ENCODE results near the gene PRR33.

The PRR33 gene

DNA sequence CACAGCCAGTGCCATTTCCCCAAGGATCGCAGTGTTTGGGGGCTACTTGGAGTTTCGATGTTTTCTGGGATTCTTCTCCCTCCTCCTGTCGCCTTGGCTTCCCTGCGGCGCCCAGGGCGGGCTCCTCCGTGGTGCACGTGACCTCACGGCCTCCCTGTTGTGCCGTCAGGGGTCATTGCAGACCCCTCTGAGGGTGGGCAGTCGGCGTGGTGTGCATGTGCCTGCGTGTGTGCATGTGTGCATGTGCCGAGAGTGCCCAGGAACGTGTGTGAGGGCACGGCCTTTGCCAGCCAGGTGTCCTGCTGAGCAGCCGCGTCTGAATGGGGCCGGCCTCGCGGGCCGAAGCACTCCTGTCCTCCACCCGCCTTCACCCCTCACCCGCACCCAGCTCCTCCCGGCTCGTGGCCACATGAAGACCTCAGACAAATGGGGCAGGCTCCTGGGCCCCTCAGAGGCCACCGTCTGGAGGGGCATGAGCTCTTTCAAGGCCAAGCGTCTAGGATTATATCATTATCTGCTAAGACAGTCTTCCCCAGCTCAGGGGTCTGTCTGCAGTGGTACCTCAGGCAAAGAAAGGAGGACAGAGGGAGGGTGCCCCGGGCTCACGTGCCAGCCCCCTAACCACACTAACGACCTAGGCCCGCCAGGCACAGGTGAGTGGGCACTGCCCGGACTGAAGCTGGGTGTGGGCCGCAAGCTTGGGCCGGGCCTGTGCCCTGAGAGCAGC lies 46.1 kb upstream of the PRR33 start:
- no peak for DNase-seq
- no peak overlapping the region for H3K14ac ChIP-seq (ENCODE audit: low read length in 2 of 2)
- H3K9me3 ChIP-seq (ENCODE audit: control insufficient read depth, low read length), result no peaks in the 10 kb centered on the region
- H2BK12ac ChIP-seq (ENCODE audit: low read length in 2 of 2), result no peak overlapping the region
- no peak overlapping the region for H3K4ac ChIP-seq (ENCODE audit: low read depth in 1 of 2, low read length in 2 of 2)
- WGBS, result 81% methylated on average over 35 of the region's 35 CpGs
- H3K9ac ChIP-seq (ENCODE audit: low read length), result no peak overlapping the region
- no peak overlapping the region for H3K27ac ChIP-seq (ENCODE audit: low read length, poor library complexity, severe bottlenecking)
- H2BK5ac ChIP-seq (ENCODE audit: low read depth, low read length, poor library complexity, severe bottlenecking), result no peak overlapping the region
- no peak overlapping the region for H4K91ac ChIP-seq (ENCODE audit: low read length)
- no peak overlapping the region for H3K4me3 ChIP-seq (ENCODE audit: insufficient read depth in 1 of 2, low read depth in 1 of 2, low read length in 2 of 2)
- no peaks in the 10 kb centered on the region for H3K36me3 ChIP-seq (ENCODE audit: control insufficient read depth in 1 of 2, insufficient read depth in 2 of 2, low read depth in 1 of 2, low read length in 2 of 2)
- H2BK15ac ChIP-seq (ENCODE audit: low read depth, poor library complexity, severe bottlenecking), result no peak overlapping the region
- no peak overlapping the region for H4K8ac ChIP-seq (ENCODE audit: low read length)
- no peak overlapping the region for H3K4me2 ChIP-seq (ENCODE audit: low read length, poor library complexity, severe bottlenecking)
- no peaks in the 10 kb centered on the region for H3K4me1 ChIP-seq (ENCODE audit: control insufficient read depth, insufficient read depth, low read depth, low read length)
- H2AK5ac ChIP-seq (ENCODE audit: low read length, severe bottlenecking), result no peak overlapping the region
- no peak overlapping the region for H3K18ac ChIP-seq (ENCODE audit: low read depth in 1 of 2, low read length in 2 of 2)
- H3K79me1 ChIP-seq (replicated peaks; ENCODE audit: low read length, poor library complexity, severe bottlenecking), result no peaks in the 10 kb centered on the region
- H3K27me3 ChIP-seq (ENCODE audit: control insufficient read depth in 1 of 2, insufficient read depth in 1 of 2, low read length in 2 of 2), result peaks cover 5 to 14% of the 10 kb centered on the region in 2 experiments
- H2BK120ac ChIP-seq (ENCODE audit: low read depth, low read length), result no peak overlapping the region
- no peak overlapping the region for H2AFZ ChIP-seq (ENCODE audit: low read depth, low read length)
- H3K23ac ChIP-seq (ENCODE audit: low read length in 2 of 2), result no peak overlapping the region

DNA sequence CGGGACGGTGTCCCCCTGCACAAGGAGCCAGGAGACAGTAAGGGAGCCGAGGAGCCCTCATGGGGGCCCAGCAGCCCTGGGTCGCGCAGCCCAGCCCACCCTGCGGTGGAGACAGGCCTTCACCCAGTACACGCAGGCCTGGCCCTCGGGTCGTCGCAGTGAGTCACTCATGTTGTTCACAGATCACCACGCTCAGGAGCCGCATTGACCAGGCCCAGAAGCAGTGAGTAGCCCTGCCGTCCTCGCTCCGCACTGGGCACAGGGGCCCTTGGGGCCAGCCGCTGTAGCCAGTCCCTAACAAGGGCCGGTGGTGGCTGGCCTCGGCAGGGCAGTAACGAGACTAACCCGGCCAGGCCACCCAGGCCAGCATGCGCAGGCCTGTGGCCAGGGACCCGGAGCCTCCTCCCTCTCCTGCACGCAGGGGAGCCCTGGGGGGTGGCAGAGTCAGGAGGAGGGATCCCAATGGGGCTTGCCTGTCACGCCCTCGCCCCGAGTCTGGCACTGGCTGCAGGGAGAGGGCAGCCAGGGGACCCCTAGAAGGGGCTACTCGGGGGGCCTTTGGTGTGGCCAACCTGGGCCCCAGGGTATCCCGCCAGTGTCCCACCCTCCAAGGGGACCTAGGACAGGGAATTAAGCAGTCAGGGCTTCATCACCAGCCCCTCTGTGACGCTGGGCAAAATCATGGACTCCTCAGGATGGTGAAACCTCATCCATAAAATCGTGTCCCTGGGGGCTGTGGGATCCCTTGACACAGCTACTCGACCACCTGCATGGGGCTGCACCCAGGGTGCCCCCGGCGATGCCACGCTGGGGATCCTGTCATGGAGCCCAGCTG lies 45.3 kb upstream of the PRR33 start:
- 83% methylated on average over 34 of the region's 34 CpGs for WGBS
- Histone ChIP-seq H3K36me3 (ENCODE audit: control insufficient read depth in 1 of 2, insufficient read depth in 2 of 2, low read depth in 1 of 2, low read length in 2 of 2) (no peaks in the 10 kb centered on the region), H4K91ac (ENCODE audit: low read length) (no peak overlapping the region), H3K4ac (ENCODE audit: low read depth in 1 of 2, low read length in 2 of 2) (no peak overlapping the region), H3K27me3 (ENCODE audit: control insufficient read depth in 1 of 2, insufficient read depth in 1 of 2, low read length in 2 of 2) (peaks cover 5 to 17% of the 10 kb centered on the region in 2 experiments), H2BK5ac (ENCODE audit: low read depth, low read length, poor library complexity, severe bottlenecking) (no peak overlapping the region), H2AK5ac (ENCODE audit: low read length, severe bottlenecking) (no peak overlapping the region), H3K9me3 (ENCODE audit: control insufficient read depth, low read length) (no peaks in the 10 kb centered on the region), H3K18ac (ENCODE audit: low read depth in 1 of 2, low read length in 2 of 2) (no peak overlapping the region), H3K23ac (ENCODE audit: low read length in 2 of 2) (no peak overlapping the region), H3K14ac (ENCODE audit: low read length in 2 of 2) (no peak overlapping the region), H3K79me1 (replicated peaks; ENCODE audit: low read length, poor library complexity, severe bottlenecking) (no peaks in the 10 kb centered on the region), H3K4me3 (ENCODE audit: insufficient read depth in 1 of 2, low read depth in 1 of 2, low read length in 2 of 2) (no peak overlapping the region), H2BK120ac (ENCODE audit: low read depth, low read length) (no peak overlapping the region), H2BK15ac (ENCODE audit: low read depth, poor library complexity, severe bottlenecking) (no peak overlapping the region), H2AFZ (ENCODE audit: low read depth, low read length) (no peak overlapping the region), H3K4me2 (ENCODE audit: low read length, poor library complexity, severe bottlenecking) (no peak overlapping the region), H3K9ac (ENCODE audit: low read length) (no peak overlapping the region), H4K8ac (ENCODE audit: low read length) (no peak overlapping the region), H2BK12ac (ENCODE audit: low read length in 2 of 2) (no peak overlapping the region), H3K27ac (ENCODE audit: low read length, poor library complexity, severe bottlenecking) (no peak overlapping the region), H3K4me1 (ENCODE audit: control insufficient read depth, insufficient read depth, low read depth, low read length) (no peaks in the 10 kb centered on the region)
- no peak for DNase-seq

GRCh38 chr11:1936072-1936780 lies 44.5 kb upstream of the PRR33 start:
- Histone ChIP-seq H3K27ac (ENCODE audit: low read length, poor library complexity, severe bottlenecking) (no peak overlapping the region), H4K8ac (ENCODE audit: low read length) (no peak overlapping the region), H2AK5ac (ENCODE audit: low read length, severe bottlenecking) (no peak overlapping the region), H2BK120ac (ENCODE audit: low read depth, low read length) (no peak overlapping the region), H3K4ac (ENCODE audit: low read depth in 1 of 2, low read length in 2 of 2) (no peak overlapping the region), H3K14ac (ENCODE audit: low read length in 2 of 2) (no peak overlapping the region), H2AFZ (ENCODE audit: low read depth, low read length) (no peak overlapping the region), H3K18ac (ENCODE audit: low read depth in 1 of 2, low read length in 2 of 2) (no peak overlapping the region), H2BK12ac (ENCODE audit: low read length in 2 of 2) (no peak overlapping the region), H3K4me2 (ENCODE audit: low read length, poor library complexity, severe bottlenecking) (no peak overlapping the region), H2BK15ac (ENCODE audit: low read depth, poor library complexity, severe bottlenecking) (no peak overlapping the region), H2BK5ac (ENCODE audit: low read depth, low read length, poor library complexity, severe bottlenecking) (no peak overlapping the region), H3K27me3 (ENCODE audit: control insufficient read depth in 1 of 2, insufficient read depth in 1 of 2, low read length in 2 of 2) (peaks cover 5 to 19% of the 10 kb centered on the region in 2 experiments), H3K4me3 (ENCODE audit: insufficient read depth in 1 of 2, low read depth in 1 of 2, low read length in 2 of 2) (no peak overlapping the region), H3K23ac (ENCODE audit: low read length in 2 of 2) (no peak overlapping the region), H4K91ac (ENCODE audit: low read length) (no peak overlapping the region), H3K79me1 (replicated peaks; ENCODE audit: low read length, poor library complexity, severe bottlenecking) (no peaks in the 10 kb centered on the region), H3K36me3 (ENCODE audit: control insufficient read depth in 1 of 2, insufficient read depth in 2 of 2, low read depth in 1 of 2, low read length in 2 of 2) (no peaks in the 10 kb centered on the region), H3K9me3 (ENCODE audit: control insufficient read depth, low read length) (no peaks in the 10 kb centered on the region), H3K4me1 (ENCODE audit: control insufficient read depth, insufficient read depth, low read depth, low read length) (no peaks in the 10 kb centered on the region), H3K9ac (ENCODE audit: low read length) (no peak overlapping the region)
- 90% methylated on average over 32 of the region's 34 CpGs for WGBS
- no peak for DNase-seq

Measured in mesenchymal stem cell (in vitro differentiated cells and primary cell).